OCI-LY7 (cell line): ENCODE measurements around the gene PDXK.

Experiments used
- EZH2phosphoT487 ChIP-seq: fragments of 200-600 bp; sonication (generic); IDR thresholded peaks from 2 replicates; pipeline ENCODE4 v1.6.1; 2018; ENCODE audit warnings: low read depth, borderline replicate concordance, mild to moderate bottlenecking, mixed run types, antibody characterized with exemption, low read length, moderate library complexity, mixed read lengths
- TF ChIP-seq, protein P1 (sequence below): fragments of 200-600 bp; sonication (generic); conservative IDR thresholded peaks from 2 replicates; pipeline ENCODE4 v1.5.1; 2014; ENCODE audit warnings: mild to moderate bottlenecking, antibody characterized with exemption, low read length, moderate library complexity, mixed read lengths

- TF ChIP-seq, protein P1, sequence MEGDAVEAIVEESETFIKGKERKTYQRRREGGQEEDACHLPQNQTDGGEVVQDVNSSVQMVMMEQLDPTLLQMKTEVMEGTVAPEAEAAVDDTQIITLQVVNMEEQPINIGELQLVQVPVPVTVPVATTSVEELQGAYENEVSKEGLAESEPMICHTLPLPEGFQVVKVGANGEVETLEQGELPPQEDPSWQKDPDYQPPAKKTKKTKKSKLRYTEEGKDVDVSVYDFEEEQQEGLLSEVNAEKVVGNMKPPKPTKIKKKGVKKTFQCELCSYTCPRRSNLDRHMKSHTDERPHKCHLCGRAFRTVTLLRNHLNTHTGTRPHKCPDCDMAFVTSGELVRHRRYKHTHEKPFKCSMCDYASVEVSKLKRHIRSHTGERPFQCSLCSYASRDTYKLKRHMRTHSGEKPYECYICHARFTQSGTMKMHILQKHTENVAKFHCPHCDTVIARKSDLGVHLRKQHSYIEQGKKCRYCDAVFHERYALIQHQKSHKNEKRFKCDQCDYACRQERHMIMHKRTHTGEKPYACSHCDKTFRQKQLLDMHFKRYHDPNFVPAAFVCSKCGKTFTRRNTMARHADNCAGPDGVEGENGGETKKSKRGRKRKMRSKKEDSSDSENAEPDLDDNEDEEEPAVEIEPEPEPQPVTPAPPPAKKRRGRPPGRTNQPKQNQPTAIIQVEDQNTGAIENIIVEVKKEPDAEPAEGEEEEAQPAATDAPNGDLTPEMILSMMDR, result no peak
- TF ChIP-seq EZH2phosphoT487, result no peak
Measured at GRCh38 chr21:43741423-43742096, 22.6 kb downstream of the PDXK start.
